NT2/D1 (cell line): ENCODE measurements around the gene VMO1.

Experiments
- DNase-seq: peaks from one replicate; pipeline ENCODE4 v3.0.0-alpha.2; 2011; ENCODE audit warnings: low read depth, low spot score
- H3K27me3 ChIP-seq: 2 replicates; pipeline ENCODE4 v1.6.0; 2011; ENCODE audit warnings: mild to moderate bottlenecking; ENCODE audit not compliant: insufficient read length, insufficient read depth
- H3K36me3 ChIP-seq: 2 replicates; pipeline ENCODE4 v1.6.1; 2011; ENCODE audit warnings: mild to moderate bottlenecking, low read length, mixed read lengths; ENCODE audit not compliant: insufficient read depth, insufficient read length
- H3K4me1 ChIP-seq: 2 replicates; pipeline ENCODE4 v1.5.1; 2011; ENCODE audit not compliant: insufficient read depth, insufficient read length
- H3K4me3 ChIP-seq: 2 replicates; pipeline ENCODE4 v1.5.1; 2011; ENCODE audit warnings: low read depth; ENCODE audit not compliant: insufficient read length
- H3K9ac ChIP-seq: 2 replicates; pipeline ENCODE4 v1.6.0; 2011; ENCODE audit warnings: low read depth; ENCODE audit not compliant: insufficient read length
- H3K9me3 ChIP-seq: 2 replicates; pipeline ENCODE4 v1.5.1; 2011; ENCODE audit warnings: mild to moderate bottlenecking, low read length; ENCODE audit not compliant: insufficient read depth
- SUZ12 ChIP-seq: IDR thresholded peaks from 2 replicates; pipeline ENCODE4 v1.6.1; 2011; ENCODE audit not compliant: insufficient read length, insufficient read depth; ENCODE audit errors: extremely low read depth
- YY1 ChIP-seq: IDR thresholded peaks from 2 replicates; pipeline ENCODE4 v1.6.1; 2011; ENCODE audit not compliant: insufficient read length, insufficient read depth
- ZNF274 ChIP-seq: IDR thresholded peaks from 2 replicates; pipeline ENCODE4 v1.6.1; 2011; ENCODE audit warnings: mild to moderate bottlenecking, low read depth, low read length

VMO1 gene

DNA sequence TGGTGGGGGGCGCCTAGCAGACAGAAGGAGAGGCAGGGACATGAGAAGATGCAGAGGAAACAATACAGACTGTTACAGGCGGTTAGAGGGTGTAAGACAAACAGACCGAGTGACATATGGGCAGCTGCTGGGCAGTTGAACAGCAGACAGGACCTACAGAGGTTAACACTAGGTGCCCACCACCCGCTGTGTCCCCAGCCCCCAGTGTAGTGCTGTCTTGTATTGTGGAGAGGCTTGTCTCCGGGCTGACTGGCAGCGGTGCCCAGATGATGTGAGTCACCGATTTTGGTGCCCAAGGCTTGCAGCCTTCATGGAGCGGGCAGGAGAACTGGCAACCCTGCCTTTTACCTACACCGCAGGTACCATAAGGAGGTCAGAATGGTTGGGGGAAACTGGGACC is 44.0 kb downstream of the VMO1 start:
- no peak overlapping the region for H3K9ac ChIP-seq
- no peak for DNase-seq
- TF ChIP-seq SUZ12, result no peak
- TF ChIP-seq YY1, result no peak
- TF ChIP-seq ZNF274, result no peak
- no peaks in the 10 kb centered on the region for H3K36me3 ChIP-seq
- H3K27me3 ChIP-seq, result peaks cover 64% of the 10 kb centered on the region
- no peak overlapping the region for H3K4me3 ChIP-seq
- peaks cover 3% of the 10 kb centered on the region for H3K4me1 ChIP-seq
- no peaks in the 10 kb centered on the region for H3K9me3 ChIP-seq

DNA sequence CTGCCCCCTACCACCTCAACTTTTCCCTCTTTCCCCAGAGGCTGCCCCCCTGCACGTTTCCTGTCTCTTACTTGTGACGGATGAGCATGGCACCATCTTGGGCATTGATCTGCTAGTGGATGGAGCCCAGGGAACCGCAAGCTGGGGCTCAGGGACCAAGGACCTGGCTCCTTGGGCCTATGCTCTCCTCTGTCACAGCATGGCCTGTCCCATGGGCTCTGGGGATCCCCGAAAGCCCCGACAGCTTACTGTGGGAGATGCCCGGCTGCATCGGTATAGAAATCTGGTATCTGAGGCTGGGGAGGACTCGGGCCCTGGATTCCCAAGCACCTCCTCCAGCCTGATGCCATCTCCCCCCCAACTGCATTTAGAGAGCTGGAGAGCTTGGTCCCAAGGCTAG is 44.6 kb downstream of the VMO1 start:
- TF ChIP-seq ZNF274 (no peak), SUZ12 (no peak)
- Histone ChIP-seq H3K4me3 (no peak overlapping the region), H3K4me1 (peaks cover 3% of the 10 kb centered on the region), H3K9ac (no peak overlapping the region), H3K36me3 (no peaks in the 10 kb centered on the region), H3K9me3 (no peaks in the 10 kb centered on the region), H3K27me3 (peaks cover 64% of the 10 kb centered on the region)
- no peak for DNase-seq

DNA sequence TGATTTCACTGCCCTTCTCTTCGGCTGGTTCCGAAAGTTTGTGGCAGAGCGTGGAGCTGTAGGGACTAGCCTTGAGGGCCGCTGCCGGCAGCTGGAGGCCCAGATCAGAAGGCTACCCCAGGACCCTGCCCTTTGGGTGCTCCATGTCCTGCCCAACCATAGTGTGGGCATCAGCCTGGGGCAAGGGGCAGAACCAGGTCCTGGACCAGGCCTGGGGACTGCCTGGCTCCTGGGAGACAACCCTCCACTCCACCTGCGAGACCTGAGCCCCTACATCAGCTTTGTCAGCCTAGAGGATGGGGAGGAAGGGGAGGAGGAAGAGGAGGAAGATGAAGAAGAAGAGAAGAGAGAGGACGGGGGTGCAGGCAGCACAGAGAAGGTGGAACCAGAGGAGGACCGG is 45.6 kb downstream of the VMO1 start:
- peaks cover 3% of the 10 kb centered on the region for H3K4me1 ChIP-seq
- no peak for DNase-seq
- H3K27me3 ChIP-seq, result peaks cover 66% of the 10 kb centered on the region
- H3K9ac ChIP-seq, result no peak overlapping the region
- no peak for TF ChIP-seq ZNF274
- no peak for TF ChIP-seq YY1
- TF ChIP-seq SUZ12, result no peak
- H3K9me3 ChIP-seq, result no peaks in the 10 kb centered on the region
- no peaks in the 10 kb centered on the region for H3K36me3 ChIP-seq
- no peak overlapping the region for H3K4me3 ChIP-seq

DNA sequence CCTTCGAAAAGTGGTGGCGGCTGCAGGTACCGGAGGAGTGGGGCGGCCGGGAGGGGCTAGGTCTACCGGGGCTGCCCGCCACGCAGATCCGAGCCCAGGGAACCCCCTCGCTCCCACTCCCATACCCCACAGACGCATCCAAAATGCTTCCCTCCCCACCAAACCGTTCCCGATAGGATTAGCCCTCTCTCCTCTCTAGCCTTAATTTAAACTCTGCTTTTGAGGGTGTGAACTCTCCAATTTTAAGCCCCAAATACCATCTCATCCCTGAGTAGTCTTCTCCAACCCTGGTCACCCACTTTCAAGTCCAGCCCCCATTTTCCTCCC is 46.2 kb downstream of the VMO1 start:
- peak overlapping the region; percentile 60 for H3K4me3 ChIP-seq
- H3K27me3 ChIP-seq, result peaks cover 66% of the 10 kb centered on the region
- H3K9me3 ChIP-seq, result no peaks in the 10 kb centered on the region
- peak overlapping the region; percentile 10 for H3K9ac ChIP-seq
- TF ChIP-seq YY1, result no peak
- TF ChIP-seq SUZ12, result no peak
- TF ChIP-seq ZNF274, result no peak
- no peak for DNase-seq
- H3K4me1 ChIP-seq, result peaks cover 3% of the 10 kb centered on the region
- H3K36me3 ChIP-seq, result no peaks in the 10 kb centered on the region

- no peak for TF ChIP-seq YY1
- TF ChIP-seq SUZ12, result peak; percentile 87
- no peak for TF ChIP-seq ZNF274
- Histone ChIP-seq H3K9ac (peak within 1 kb of the TSS; percentile 61), H3K9me3 (no peaks in the 10 kb centered on the region), H3K4me3 (peak within 1 kb of the TSS; percentile 60), H3K36me3 (no peaks in the 10 kb centered on the region), H3K27me3 (peaks cover 60% of the 10 kb centered on the region), H3K4me1 (peaks cover 3% of the 10 kb centered on the region)
- no peak for DNase-seq
Measured at GRCh38 chr17:4739122-4740024, 46.8 kb downstream of the VMO1 start, which contains the start of the genes CXCL16 and ZMYND15. CXCL16 (minus strand) TSS chr17:4739928; CDS start chr17:4739339, 589 bp downstream. ZMYND15 (plus strand) TSS chr17:4739833; CDS start chr17:4740549, 716 bp downstream.

- TF ChIP-seq ZNF274 (no peak), SUZ12 (peak; percentile 20), YY1 (no peak)
- no peaks in the 10 kb centered on the region for H3K36me3 ChIP-seq
- peak overlapping the region; percentile 60 for H3K4me3 ChIP-seq
- peak overlapping the region; percentile 32 for H3K9ac ChIP-seq
- H3K9me3 ChIP-seq, result no peaks in the 10 kb centered on the region
- peaks cover 3% of the 10 kb centered on the region for H3K4me1 ChIP-seq
- H3K27me3 ChIP-seq, result peaks cover 57% of the 10 kb centered on the region
- DNase-seq, result no peak
Measured at GRCh38 chr17:4738136-4739121, 47.7 kb downstream of the VMO1 start.
